WERI-Rb-1 (cell line): Measurements from ENCODE around the gene ACTR1A.
A peak's percentile ranks its signal among the peaks of the same experiment; 100 is the strongest.

Experiments
- DNase-seq: peaks from one replicate; pipeline ENCODE4 v3.0.0-alpha.2; 2020
- H3K27ac ChIP-seq: fragments of 250-450 bp; sonication (Bioruptor Pico); 2 replicates; pipeline ENCODE4 v1.5.1; 2020; ENCODE audit warnings: mild to moderate bottlenecking, moderate library complexity
- H3K27me3 ChIP-seq: fragments of 250-450 bp; sonication (Bioruptor Pico); 2 replicates; pipeline ENCODE4 v1.5.1; 2021; ENCODE audit warnings: mild to moderate bottlenecking, low read depth, moderate library complexity; ENCODE audit not compliant: insufficient read depth, severe bottlenecking
- H3K36me3 ChIP-seq: fragments of 250-450 bp; sonication (Bioruptor Pico); 2 replicates; pipeline ENCODE4 v1.5.1; 2020; ENCODE audit warnings: mild to moderate bottlenecking, moderate library complexity
- H3K4me3 ChIP-seq: 2 replicates; pipeline ENCODE4 v1.5.1; 2011; ENCODE audit warnings: low read depth, mild to moderate bottlenecking, control low read depth, low read length
- H3K9me3 ChIP-seq: fragments of 250-450 bp; sonication (Bioruptor Pico); 2 replicates; pipeline ENCODE4 v1.5.1; 2021; ENCODE audit warnings: mild to moderate bottlenecking, moderate library complexity; ENCODE audit not compliant: severe bottlenecking
- CTCF ChIP-seq: IDR thresholded peaks from 2 replicates; pipeline ENCODE4 v1.5.1; 2011; ENCODE audit warnings: low read depth, mild to moderate bottlenecking, control low read depth, inconsistent platforms, low read length

ACTR1A gene

GRCh38 chr10:102502337-102503151 is at the start of gene ACTR1A:
Gene ACTR1A (minus strand): TSS chr10:102502712. CDS start chr10:102502647, 65 bp downstream.
- H3K4me3 ChIP-seq, result peak within 1 kb of the TSS; percentile 82

GRCh38 chr10:102550636-102551210 is 48.2 kb upstream of the ACTR1A start:
- H3K27ac ChIP-seq, result no peak overlapping the region
- H3K36me3 ChIP-seq, result peaks cover 11% of the 10 kb centered on the region
- no peak for TF ChIP-seq CTCF
- no peaks in the 10 kb centered on the region for H3K9me3 ChIP-seq
- no peak overlapping the region for H3K4me3 ChIP-seq
- DNase-seq, result no peak
- no peaks in the 10 kb centered on the region for H3K27me3 ChIP-seq

More at GRCh38 chr10:102502337-102503151, at the start of gene ACTR1A:
- peak within 1 kb of the TSS; percentile 85 for H3K27ac ChIP-seq
- peaks cover 23% of the 10 kb centered on the region for H3K36me3 ChIP-seq
- no peak for TF ChIP-seq CTCF
- H3K9me3 ChIP-seq, result no peaks in the 10 kb centered on the region
- H3K27me3 ChIP-seq, result no peaks in the 10 kb centered on the region
- peak; percentile 97 for DNase-seq

GRCh38 chr10:102549549-102549948 is 47.0 kb upstream of the ACTR1A start:
- H3K27ac ChIP-seq, result no peak overlapping the region
- peaks cover 11% of the 10 kb centered on the region for H3K36me3 ChIP-seq
- no peak for DNase-seq
- H3K27me3 ChIP-seq, result no peaks in the 10 kb centered on the region
- H3K9me3 ChIP-seq, result no peaks in the 10 kb centered on the region
- H3K4me3 ChIP-seq, result no peak overlapping the region
- no peak for TF ChIP-seq CTCF

- TF ChIP-seq CTCF, result no peak
- no peaks in the 10 kb centered on the region for H3K27me3 ChIP-seq
- no peak for DNase-seq
- H3K4me3 ChIP-seq, result no peak overlapping the region
- no peak overlapping the region for H3K27ac ChIP-seq
- no peaks in the 10 kb centered on the region for H3K9me3 ChIP-seq
- H3K36me3 ChIP-seq, result peaks cover 11% of the 10 kb centered on the region
Measured at GRCh38 chr10:102546606-102547320, 44.3 kb upstream of the ACTR1A start.

GRCh38 chr10:102545997-102546396 is 43.5 kb upstream of the ACTR1A start:
- no peak overlapping the region for H3K27ac ChIP-seq
- no peak overlapping the region for H3K4me3 ChIP-seq
- peaks cover 7% of the 10 kb centered on the region for H3K36me3 ChIP-seq
- no peaks in the 10 kb centered on the region for H3K9me3 ChIP-seq
- H3K27me3 ChIP-seq, result no peaks in the 10 kb centered on the region
- TF ChIP-seq CTCF, result no peak
- DNase-seq, result no peak
